Adrenal gland (tissue), 12 donors: ENCODE results near the gene SCT. TPM values are rescaled to one million over a fixed set of nuclear protein-coding genes. Genes with fewer than 3 reads are reported as not detected.

ENCODE experiments used
- DNase-seq, 7 donors: peaks; one replicate each; pipeline ENCODE4 v3.0.0-alpha.2; 2019 to 2020
- H3K27ac ChIP-seq, 5 donors: fragments of 200-600 bp; sonication (generic) in 4 of 5; 1 replicate in 3 of 5; 2 replicates in 2 of 5; pipeline versions ENCODE4 v1.5.1 to v1.8.0; 2016 to 2020; ENCODE audit warnings: mild to moderate bottlenecking in 1 of 5
- H3K27me3 ChIP-seq: fragments of 200-600 bp; 2 replicates; pipeline ENCODE4 v1.8.0; 2021
- H3K36me3 ChIP-seq, 2 donors: fragments of 200-600 bp; replicated peaks in 1 of 2; 1 replicate in 1 of 2; 2 replicates in 1 of 2; pipeline versions ENCODE4 v1.5.1 to v1.8.0; 2018 to 2022
- H3K4me1 ChIP-seq, 2 donors: fragments of 200-600 bp; replicated peaks in 1 of 2; 1 replicate in 1 of 2; 2 replicates in 1 of 2; pipeline versions ENCODE4 v1.5.1 to v1.8.0; 2018 to 2021
- H3K4me3 ChIP-seq, 4 donors: fragments of 200-600 bp; sonication (generic) in 3 of 4; one replicate each; pipeline ENCODE4 v1.5.1; 2016 to 2018
- H3K9me3 ChIP-seq, 3 donors: fragments of 200-600 bp; sonication (generic) in 1 of 3; replicated peaks in 1 of 3; 1 replicate in 2 of 3; 2 replicates in 1 of 3; pipeline versions ENCODE4 v1.5.1 to v1.8.0; 2016 to 2021
- CTCF ChIP-seq, 6 experiments: fragments of 450-650 bp in 4 of 6; fragments of 200-600 bp in 2 of 6; sonication (generic) in 1 of 6; IDR thresholded peaks; 1 replicate in 5 of 6; 2 replicates in 1 of 6; pipeline versions ENCODE4 v1.5.1 to v1.8.0; 2016 to 2021; ENCODE audit warnings: antibody characterized with exemption in 6 of 6, mild to moderate bottlenecking in 2 of 6, moderate library complexity in 1 of 6
- POLR2A ChIP-seq, 2 donors: fragments of 450-650 bp; IDR thresholded peaks; one replicate each; pipeline ENCODE4 v1.6.1; 2017; ENCODE audit warnings: antibody characterized with exemption in 2 of 2, mild to moderate bottlenecking in 2 of 2, moderate library complexity in 1 of 2
- WGBS, 4 donors: extraction: QIAGEN DNeasy Blood & Tissue Kit in 2 of 4; methylation state at CpG; one replicate each; pipeline versions ENCODE4 v1.1.5 to v1.1.7; 2013 to 2017; 5-methylcytosine and 5-hydroxymethylcytosine counted together
- intact Hi-C, 2 donors: fragments of 100-400 bp; cut with DNase I; formaldehyde crosslinking; loops; one replicate each; pipeline versions ENCODE4 v1.14.1 to v1.15.0; 2022 to 2023
- polyA plus RNA-seq, 3 donors: library from polyadenylated mRNA; stranded (reverse); fragments of 200-250 nt in 2 of 3; fragments of 350-450 nt in 1 of 3; fragmentation: Illumina TruSeq in 1 of 3; extraction: RNeasy Lipid Tissue Mini Kit (QIAGEN cat#74804) in 1 of 3; gene quantifications; one replicate each; pipeline ENCODE4 v1.2.3, GENCODE V29; 2013 to 2014
- total RNA-seq, 9 donors: library from RNA; depleted of rRNA in 4 of 9; stranded (reverse); fragments of >200 nt in 4 of 9; fragments of 120-200 nt in 1 of 9; fragmentation: NEBNext Ultra II Directional in 1 of 9; extraction: Animal tissue kit (Norgen Biotek cat#: 25700) in 1 of 9; gene quantifications; one replicate each; pipeline versions ENCODE4 v1.1.0 to v1.2.4, GENCODE V29; 2013 to 2023
- donor health status: healthy with polysubstance abuse.
- donor health status: Bipolar disorder and iron deficiency.
- donor health status: DM: yes; HTN: yes; CAD: no.
- donor health status: DM: no; HTN: no; CAD: no.
- donor health status: DM: no; HTN: no; CAD: no.
- donor health status: DM: yes; HTN: yes; CAD: no.

SCT gene
- total and polyA plus RNA-seq, 12 donors, result 0.61 to 0.67 TPM; not detected in 10

- intact Hi-C loops, result no loop called here
- no peaks in the 10 kb centered on the region for H3K9me3 ChIP-seq
- H3K27ac ChIP-seq, result no peak overlapping the region
- H3K36me3 ChIP-seq, result no peaks in the 10 kb centered on the region
- H3K4me1 ChIP-seq, result no peaks in the 10 kb centered on the region
- DNase-seq, result no peak
- TF ChIP-seq POLR2A (IDR thresholded peaks at IDR 0.05) (no peak), CTCF (IDR thresholded peaks at IDR 0.05) (no peak)
- H3K27me3 ChIP-seq, result no peaks in the 10 kb centered on the region
- H3K4me3 ChIP-seq, result no peak overlapping the region
- WGBS, 4 donors, result 92 to 96% (median 94%) methylated on average over 5 of the region's 5 CpGs
Observed at GRCh38 chr11:630871-631270, 3.9 kb upstream of the SCT start.

DNA sequence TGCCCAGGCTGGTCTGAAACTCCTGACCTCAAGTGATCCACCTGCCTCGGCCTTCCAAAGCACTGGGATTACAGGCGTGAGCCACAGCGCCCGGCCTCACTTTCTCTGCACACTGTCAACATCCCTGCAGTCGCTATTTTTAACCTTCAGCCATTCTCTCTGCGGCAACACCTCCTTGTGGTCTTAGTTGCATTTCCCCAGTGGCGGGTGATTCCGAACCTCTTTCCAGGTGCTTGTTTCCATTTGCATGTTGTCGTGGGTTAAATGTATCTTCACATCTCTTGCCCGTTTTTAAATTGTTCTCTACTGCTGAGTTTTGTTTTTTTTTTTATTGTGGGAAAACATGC lies 2.2 kb upstream of the SCT start:
- intact Hi-C loops, result no loop called here
- no peaks in the 10 kb centered on the region for H3K27me3 ChIP-seq
- no peaks in the 10 kb centered on the region for H3K36me3 ChIP-seq
- no peak for DNase-seq
- H3K27ac ChIP-seq, result no peak overlapping the region
- TF ChIP-seq CTCF (IDR thresholded peaks at IDR 0.05) (no peak), POLR2A (IDR thresholded peaks at IDR 0.05) (no peak)
- H3K4me3 ChIP-seq, result no peak overlapping the region
- 64 to 72% (median 67%) methylated on average over 10 of the region's 10 CpGs for WGBS, 4 donors
- no peaks in the 10 kb centered on the region for H3K9me3 ChIP-seq
- H3K4me1 ChIP-seq, result peaks cover 0 to 6% of the 10 kb centered on the region in 2 donors

DNA sequence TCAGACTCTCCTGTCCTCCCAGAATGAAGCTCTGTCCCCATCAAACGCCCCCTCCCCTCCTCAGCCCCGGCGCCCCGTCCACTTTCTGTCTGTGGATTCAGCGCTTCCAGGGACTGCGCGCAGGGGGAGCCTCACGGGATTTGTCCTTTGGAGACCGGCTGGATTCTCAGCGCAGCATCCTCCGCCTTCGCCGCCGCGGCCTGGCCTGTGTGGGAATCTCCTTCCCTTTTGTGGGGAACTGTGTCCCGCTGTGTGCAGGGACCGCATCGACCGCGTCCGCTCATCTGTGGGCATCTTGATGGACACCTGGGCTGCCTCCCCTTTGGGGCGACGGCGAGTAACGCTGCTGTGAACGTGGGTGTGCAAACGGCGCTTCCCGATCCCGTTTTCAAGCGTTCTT lies 1.1 kb upstream of the SCT start:
- no peak for TF ChIP-seq CTCF (IDR thresholded peaks at IDR 0.05)
- no peak for TF ChIP-seq POLR2A (IDR thresholded peaks at IDR 0.05)
- Histone ChIP-seq H3K27me3 (no peaks in the 10 kb centered on the region), H3K27ac (no peak overlapping the region), H3K4me3 (no peak overlapping the region), H3K4me1 (peaks cover 0 to 6% of the 10 kb centered on the region in 2 donors), H3K9me3 (no peaks in the 10 kb centered on the region), H3K36me3 (no peaks in the 10 kb centered on the region)
- WGBS, 4 donors, result 95 to 98% (median 97%) methylated on average over 19 to 31 of the region's 31 CpGs
- intact Hi-C loops, result no loop called here
- DNase-seq, result no peak

DNA sequence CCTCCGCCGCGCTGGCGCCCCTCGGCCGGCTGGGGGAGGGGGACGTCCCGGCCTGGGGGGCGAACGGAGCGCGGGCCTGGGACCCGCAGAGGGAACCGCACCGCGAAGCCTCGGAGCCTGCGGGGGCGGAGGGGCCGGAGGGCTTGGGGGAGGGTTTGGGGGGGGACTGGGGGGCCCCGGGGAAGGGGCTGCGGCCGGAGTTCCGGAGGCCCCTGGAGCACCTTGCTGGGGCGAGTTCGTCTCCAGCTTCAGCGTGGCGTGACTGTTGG lies 261 bp upstream of the SCT start:
- Histone ChIP-seq H3K9me3 (no peaks in the 10 kb centered on the region), H3K4me1 (peaks cover 0 to 6% of the 10 kb centered on the region in 2 donors), H3K4me3 (no peak overlapping the region), H3K27ac (no peak overlapping the region), H3K27me3 (no peaks in the 10 kb centered on the region), H3K36me3 (no peaks in the 10 kb centered on the region)
- TF ChIP-seq CTCF (IDR thresholded peaks at IDR 0.05) (no peak), POLR2A (IDR thresholded peaks at IDR 0.05) (no peak)
- intact Hi-C loops, result no loop called here
- 19 to 83% (median 35%) methylated on average over 2 to 27 of the region's 28 CpGs; no CpG with 5 or more reads in 1 of the 4 donors for WGBS, 4 donors
- DNase-seq, result no peak
